PC-3 (cell line): ENCODE measurements around the gene FKBP7. TPM values are rescaled to one million over a fixed set of nuclear protein-coding genes. Genes with fewer than 3 reads are reported as not detected.

ENCODE experiments used
- ATAC-seq: fragments of 200-7000 bp; cut with Tn5 transposase; 2 replicates; pipeline ENCODE4 v1.9.1; 2020; ENCODE audit warnings: mild to moderate bottlenecking, moderate library complexity
- BruUV-seq: library from RNA; stranded (reverse); fragments of 400-500 nt; replicated peaks from 2 replicates; lab custom pipeline; 2021; lab: Mats Ljungman, UMichigan
- CTCF ChIA-PET: fragments of 300-600 bp; sonication (Branson Sonifier 250); formaldehyde crosslinking; loops from one replicate; lab custom pipeline; 2022; ENCODE audit warnings: antibody characterized with exemption; lab: Charles Lee
- POLR2A ChIA-PET: fragments of 300-600 bp; sonication (Branson Sonifier 250); formaldehyde crosslinking; loops from one replicate; lab custom pipeline; 2022; ENCODE audit warnings: antibody characterized with exemption; ENCODE audit not compliant: unreplicated experiment; lab: Charles Lee
- DNase-seq: peaks from one replicate; pipeline ENCODE4 v3.0.0-alpha.2; 2015
- H2AFZ ChIP-seq: fragments of 300-600 bp; sonication (generic); 2 replicates; pipeline ENCODE4 v1.6.0; 2016; ENCODE audit warnings: antibody characterized with exemption, low read length
- H3F3A ChIP-seq: fragments of 300-600 bp; sonication (generic); one replicate; pipeline ENCODE4 v1.6.0; 2017; ENCODE audit warnings: antibody characterized with exemption, low read length, control low read depth, mild to moderate bottlenecking; ENCODE audit not compliant: unreplicated experiment
- H3K27ac ChIP-seq: fragments of 300-600 bp; sonication (generic); 2 replicates; pipeline ENCODE4 v1.5.1; 2016; ENCODE audit warnings: mild to moderate bottlenecking, low read length
- H3K27me3 ChIP-seq: fragments of 300-600 bp; sonication (generic); 2 replicates; pipeline ENCODE4 v1.6.1; 2016; ENCODE audit warnings: low read length, mixed read lengths
- H3K36me3 ChIP-seq: fragments of 300-600 bp; sonication (generic); 2 replicates; pipeline ENCODE4 v1.6.1; 2016; ENCODE audit warnings: low read depth, mixed run types, low read length, mixed read lengths
- H3K4me1 ChIP-seq: fragments of 300-600 bp; sonication (generic); 2 replicates; pipeline ENCODE4 v1.5.1; 2016; ENCODE audit warnings: low read length; ENCODE audit not compliant: insufficient read depth
- H3K4me2 ChIP-seq: fragments of 300-600 bp; sonication (generic); 2 replicates; pipeline ENCODE4 v1.6.0; 2016; ENCODE audit warnings: low read length
- H3K4me3 ChIP-seq: fragments of 300-600 bp; sonication (generic); 2 replicates; pipeline ENCODE4 v1.5.1; 2016; ENCODE audit warnings: mild to moderate bottlenecking, low read length, mixed read lengths
- H3K79me2 ChIP-seq: fragments of 300-600 bp; sonication (generic); 2 replicates; pipeline ENCODE4 v1.6.1; 2017; ENCODE audit warnings: low read length, mixed read lengths
- H3K9ac ChIP-seq: fragments of 300-600 bp; sonication (generic); 2 replicates; pipeline ENCODE4 v1.6.0; 2016; ENCODE audit warnings: mild to moderate bottlenecking, low read length
- H3K9me2 ChIP-seq: fragments of 300-600 bp; sonication (generic); replicated peaks from 2 replicates; pipeline ENCODE4 v1.6.1; 2016; ENCODE audit warnings: mixed run types, low read length, mixed read lengths
- H3K9me3 ChIP-seq: fragments of 300-600 bp; sonication (generic); 2 replicates; pipeline ENCODE4 v1.6.1; 2016; ENCODE audit warnings: low read length, mixed read lengths
- H4K20me1 ChIP-seq: fragments of 300-600 bp; sonication (generic); 2 replicates; pipeline ENCODE4 v1.6.1; 2016; ENCODE audit warnings: low read length, mixed read lengths
- EZH2 ChIP-seq: fragments of 300-600 bp; sonication (generic); IDR thresholded peaks from one replicate; pipeline ENCODE4 v1.6.1; 2017; ENCODE audit warnings: antibody characterized with exemption, mild to moderate bottlenecking, low read length; ENCODE audit not compliant: unreplicated experiment
- EZH2phosphoT487 ChIP-seq: fragments of 300-600 bp; sonication (generic); IDR thresholded peaks from 2 replicates; pipeline ENCODE4 v1.6.1; 2018; ENCODE audit warnings: mild to moderate bottlenecking, antibody characterized with exemption, low read length, borderline replicate concordance
- intact Hi-C: fragments of 100-400 bp; cut with micrococcal nuclease; formaldehyde crosslinking; loops from 2 replicates; pipeline ENCODE4 v1.9.0; 2023
- total RNA-seq: library from RNA; depleted of rRNA; stranded (reverse); fragments of >200 nt; gene quantifications from 2 replicates; pipeline ENCODE4 v1.2.3, GENCODE V29; 2014
- TF ChIP-seq, protein P1 (sequence below): fragments of 300-600 bp; sonication (generic); conservative IDR thresholded peaks from 2 replicates; pipeline ENCODE4 v1.5.1; 2017; ENCODE audit warnings: antibody characterized with exemption, low read depth, mild to moderate bottlenecking, low read length

The FKBP7 gene
- total RNA-seq, 1 experiment from 2014 or later, result 4.2 TPM

DNA sequence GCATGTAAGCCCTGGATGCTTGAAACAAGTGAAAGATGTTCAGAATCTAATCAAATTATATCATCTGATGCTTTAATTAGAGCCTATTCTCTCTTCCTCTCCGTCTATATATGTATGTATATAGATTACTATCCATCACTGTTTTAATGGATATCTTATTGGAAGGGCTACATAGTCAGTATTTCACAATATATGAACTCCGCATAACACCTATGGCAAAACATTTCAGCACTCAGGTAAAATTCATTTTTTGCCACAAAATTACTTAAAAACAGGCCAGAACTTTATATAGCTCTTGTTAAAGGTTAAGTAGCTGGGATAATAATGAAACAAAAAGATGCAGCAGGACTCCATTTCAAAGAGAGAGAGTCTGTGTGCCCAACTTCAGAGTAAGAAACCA, 26.1 kb downstream of the FKBP7 start:
- no peak overlapping the region for H3K9ac ChIP-seq
- H3K27me3 ChIP-seq, result no peaks in the 10 kb centered on the region
- POLR2A ChIA-PET, result no interaction called here
- H3K36me3 ChIP-seq, result peaks cover 1% of the 10 kb centered on the region; the same call in 1 of the 2 replicates
- H3K4me1 ChIP-seq, result peaks cover 19% of the 10 kb centered on the region
- TF ChIP-seq EZH2 (no peak), EZH2phosphoT487 (no peak)
- TF ChIP-seq, protein P1, sequence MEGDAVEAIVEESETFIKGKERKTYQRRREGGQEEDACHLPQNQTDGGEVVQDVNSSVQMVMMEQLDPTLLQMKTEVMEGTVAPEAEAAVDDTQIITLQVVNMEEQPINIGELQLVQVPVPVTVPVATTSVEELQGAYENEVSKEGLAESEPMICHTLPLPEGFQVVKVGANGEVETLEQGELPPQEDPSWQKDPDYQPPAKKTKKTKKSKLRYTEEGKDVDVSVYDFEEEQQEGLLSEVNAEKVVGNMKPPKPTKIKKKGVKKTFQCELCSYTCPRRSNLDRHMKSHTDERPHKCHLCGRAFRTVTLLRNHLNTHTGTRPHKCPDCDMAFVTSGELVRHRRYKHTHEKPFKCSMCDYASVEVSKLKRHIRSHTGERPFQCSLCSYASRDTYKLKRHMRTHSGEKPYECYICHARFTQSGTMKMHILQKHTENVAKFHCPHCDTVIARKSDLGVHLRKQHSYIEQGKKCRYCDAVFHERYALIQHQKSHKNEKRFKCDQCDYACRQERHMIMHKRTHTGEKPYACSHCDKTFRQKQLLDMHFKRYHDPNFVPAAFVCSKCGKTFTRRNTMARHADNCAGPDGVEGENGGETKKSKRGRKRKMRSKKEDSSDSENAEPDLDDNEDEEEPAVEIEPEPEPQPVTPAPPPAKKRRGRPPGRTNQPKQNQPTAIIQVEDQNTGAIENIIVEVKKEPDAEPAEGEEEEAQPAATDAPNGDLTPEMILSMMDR, result no peak
- no peak overlapping the region for H3K27ac ChIP-seq
- no peak overlapping the region for H3K4me3 ChIP-seq
- no peaks in the 10 kb centered on the region for H3F3A ChIP-seq
- H2AFZ ChIP-seq, result no peak overlapping the region
- H4K20me1 ChIP-seq, result peaks cover 16% of the 10 kb centered on the region; the same call in 1 of the 2 replicates
- no peak overlapping the region for H3K4me2 ChIP-seq
- CTCF ChIA-PET, result no interaction called here
- no peaks in the 10 kb centered on the region for H3K9me2 ChIP-seq
- no peaks in the 10 kb centered on the region for H3K9me3 ChIP-seq
- BruUV-seq, result no TSS peak
- H3K79me2 ChIP-seq, result peaks cover 28% of the 10 kb centered on the region
- no peak for DNase-seq
- intact Hi-C loops, result no loop called here
- ATAC-seq, result no peak

DNA sequence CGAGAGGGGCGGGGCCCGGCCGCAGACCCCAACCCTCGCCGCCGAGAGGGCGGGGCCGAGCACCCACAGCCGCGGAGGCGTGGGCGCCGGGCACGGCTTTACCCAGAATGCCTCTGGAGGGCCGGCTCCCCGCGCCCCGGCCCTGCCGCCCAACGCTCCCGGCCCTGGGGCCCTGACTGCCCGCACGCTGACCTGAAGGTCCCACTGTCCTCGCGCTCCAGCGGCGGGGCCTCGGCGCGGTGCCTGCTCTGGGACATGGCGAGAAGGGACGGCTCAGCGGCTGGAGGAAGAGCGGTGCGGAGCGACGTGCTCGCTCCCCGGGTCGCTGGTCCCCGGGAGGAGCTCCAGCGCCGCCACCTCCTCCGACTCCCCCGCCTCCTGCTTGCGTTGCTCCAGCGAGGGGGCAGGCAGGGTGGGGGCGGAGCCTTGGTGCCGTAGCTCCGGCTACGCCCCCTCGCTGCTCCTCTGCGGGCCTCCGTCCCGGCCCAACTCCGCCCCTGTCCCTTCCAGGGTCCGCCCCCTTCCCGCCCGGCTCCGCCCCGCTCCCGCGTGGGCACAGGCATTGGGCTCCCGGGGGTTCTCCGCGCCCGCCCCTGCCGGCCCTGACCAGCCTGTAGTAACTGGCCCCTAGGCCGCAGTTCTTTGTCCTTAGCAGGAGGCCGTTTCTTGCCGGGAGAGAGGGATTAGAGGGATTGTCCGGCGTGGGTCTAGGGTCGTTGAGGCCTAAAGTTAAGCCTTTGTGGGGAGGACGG, 27.4 kb downstream of the FKBP7 start, which contains the start of the genes PJVK and PRKRA:
Gene PJVK (plus strand): TSS at position 605 of the 752 bp plus-strand sequence. CDS start 2,032 bp downstream, outside the sequence.
Gene PRKRA (minus strand): TSS at position 402 of the 752 bp plus-strand sequence. CDS start 145 bp downstream, at position 257.
- Histone ChIP-seq H3K27me3 (no peaks in the 10 kb centered on the region), H3K4me1 (peaks cover 19% of the 10 kb centered on the region), H3K9me3 (no peaks in the 10 kb centered on the region), H3K4me2 (peak within 1 kb of the TSS; percentile 84), H3K4me3 (peak within 1 kb of the TSS; percentile 93), H3K36me3 (peaks cover 10% of the 10 kb centered on the region; the same call in 1 of the 2 replicates), H3K9me2 (no peaks in the 10 kb centered on the region), H4K20me1 (peaks cover 16% of the 10 kb centered on the region; the same call in 1 of the 2 replicates), H3K27ac (peak within 1 kb of the TSS; percentile 85), H2AFZ (peak within 1 kb of the TSS; percentile 94), H3K79me2 (peaks cover 32% of the 10 kb centered on the region), H3F3A (no peaks in the 10 kb centered on the region), H3K9ac (peak within 1 kb of the TSS; percentile 97)
- peak; percentile 97 for DNase-seq
- ATAC-seq, result peak; percentile 94
- BruUV-seq, result no TSS peak
- ChIA-PET POLR2A (interaction anchor here (0.5 to 1.0 kb wide), 7 partner anchors 13 to 306 kb away, joined by 3 to 7 read pairs (median 4); no protein-coding TSS in a partner anchor), CTCF (interaction anchor here (1.1 kb wide), 1 partner anchor 37 kb away, joined by 3 read pairs; no protein-coding TSS in a partner anchor)
- no peak for TF ChIP-seq EZH2
- TF ChIP-seq, protein P1, result no peak
- intact Hi-C loops, result loop anchor here (1.0 kb wide), 1 partner anchor 27 kb away; the partner anchor contains the start of gene FKBP7

DNA sequence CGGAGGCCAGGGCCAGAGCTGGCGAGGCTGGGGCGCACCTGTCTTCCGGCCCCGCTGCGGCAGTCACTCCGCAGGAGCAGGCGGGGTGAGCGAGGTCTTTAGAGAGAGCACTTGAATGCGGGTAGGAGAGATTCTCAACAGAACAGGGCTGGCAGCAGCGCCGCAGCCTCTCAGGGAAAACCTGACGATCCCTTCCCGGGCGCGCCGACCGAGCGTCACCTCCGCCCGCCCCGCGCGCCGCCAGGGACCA, 28.0 kb downstream of the FKBP7 start:
- CTCF ChIA-PET, result interaction anchor here (1.1 kb wide), 1 partner anchor 37 kb away, joined by 3 read pairs; no protein-coding TSS in a partner anchor
- H3K36me3 ChIP-seq, result peaks cover 12% of the 10 kb centered on the region
- H3K4me1 ChIP-seq, result peaks cover 19% of the 10 kb centered on the region
- no peak for DNase-seq
- peaks cover 16% of the 10 kb centered on the region; the same call in 1 of the 2 replicates for H4K20me1 ChIP-seq
- H3K4me3 ChIP-seq, result peak overlapping the region; percentile 93
- peak overlapping the region; percentile 94 for H2AFZ ChIP-seq
- no peaks in the 10 kb centered on the region for H3F3A ChIP-seq
- no peaks in the 10 kb centered on the region for H3K9me3 ChIP-seq
- peak overlapping the region; percentile 84 for H3K4me2 ChIP-seq
- peaks cover 32% of the 10 kb centered on the region for H3K79me2 ChIP-seq
- H3K27me3 ChIP-seq, result no peaks in the 10 kb centered on the region
- H3K27ac ChIP-seq, result peak overlapping the region; percentile 85
- TF ChIP-seq EZH2 (no peak), EZH2phosphoT487 (no peak)
- TF ChIP-seq, protein P1, result no peak
- intact Hi-C loops, result no loop called here
- BruUV-seq, result no TSS peak
- H3K9ac ChIP-seq, result peak overlapping the region; percentile 97
- no peaks in the 10 kb centered on the region for H3K9me2 ChIP-seq
- POLR2A ChIA-PET, result interaction anchor here (0.6 to 1.0 kb wide), 3 partner anchors 12 to 61 kb away, joined by 3 to 5 read pairs (median 5); no protein-coding TSS in a partner anchor
- no peak for ATAC-seq
